Measurements from ENCODE around the gene SOS1.
"Not testable (repeated sequence)": the region's sequence is repeated elsewhere in the genome, so short reads cannot be mapped to it uniquely, and the experiment has no call there.

The SOS1 gene

DNA sequence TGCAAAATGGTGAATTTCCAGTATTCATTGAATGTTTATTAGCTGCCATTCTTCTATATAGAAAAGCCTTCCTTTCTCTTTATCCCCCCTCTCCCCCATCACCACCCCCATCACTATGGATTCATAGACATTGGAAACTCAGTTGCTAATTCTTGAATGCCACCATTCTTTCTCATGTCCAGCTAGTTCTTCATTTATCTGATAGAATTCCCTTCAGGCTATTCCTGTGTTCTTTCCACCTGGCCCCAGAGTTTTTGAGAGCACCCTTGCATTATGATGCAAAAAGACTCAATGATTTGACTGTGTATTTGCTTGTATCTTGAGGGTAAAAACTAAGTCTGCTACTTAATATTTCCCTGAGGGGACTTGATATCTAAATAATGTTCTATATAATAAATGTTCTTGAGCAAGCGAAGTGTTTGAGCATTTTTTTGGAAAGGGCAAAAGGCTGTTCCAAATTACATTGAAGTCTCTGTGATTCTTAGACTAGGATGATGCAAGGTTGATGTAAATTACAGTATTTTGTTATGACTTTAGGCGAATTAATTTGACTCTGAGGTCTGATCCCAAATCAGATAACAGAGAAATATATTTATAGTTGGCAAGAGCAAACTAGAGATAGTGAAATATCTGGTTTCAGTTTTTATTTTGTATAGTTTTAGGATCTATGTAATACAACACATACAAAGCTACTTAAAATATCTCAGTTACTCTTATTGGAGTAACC lies 18.8 kb upstream of the SOS1 start:
- DNase-seq (ENCODE audit: low read depth, low spot score) = no peak

DNA sequence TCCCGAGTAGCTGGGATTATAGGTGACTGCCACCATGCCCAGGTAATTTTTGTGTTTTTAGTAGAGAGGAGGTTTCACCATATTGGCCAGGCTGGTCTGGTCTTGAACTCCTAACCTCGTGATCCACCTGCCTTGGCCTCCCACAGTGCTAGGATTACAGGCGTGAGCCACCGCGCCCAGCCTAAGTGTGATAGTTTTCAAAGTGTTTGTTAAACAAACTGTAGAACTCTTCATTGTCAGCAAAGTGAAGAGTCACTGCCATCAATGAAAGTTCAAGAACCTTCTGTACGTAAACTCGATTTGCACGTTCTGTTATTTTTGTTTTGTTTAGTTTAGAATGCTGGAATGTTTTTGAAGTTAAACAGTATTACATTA lies 18.0 kb upstream of the SOS1 start:
- DNase-seq (ENCODE audit: low read depth, low spot score) = no peak

DNA sequence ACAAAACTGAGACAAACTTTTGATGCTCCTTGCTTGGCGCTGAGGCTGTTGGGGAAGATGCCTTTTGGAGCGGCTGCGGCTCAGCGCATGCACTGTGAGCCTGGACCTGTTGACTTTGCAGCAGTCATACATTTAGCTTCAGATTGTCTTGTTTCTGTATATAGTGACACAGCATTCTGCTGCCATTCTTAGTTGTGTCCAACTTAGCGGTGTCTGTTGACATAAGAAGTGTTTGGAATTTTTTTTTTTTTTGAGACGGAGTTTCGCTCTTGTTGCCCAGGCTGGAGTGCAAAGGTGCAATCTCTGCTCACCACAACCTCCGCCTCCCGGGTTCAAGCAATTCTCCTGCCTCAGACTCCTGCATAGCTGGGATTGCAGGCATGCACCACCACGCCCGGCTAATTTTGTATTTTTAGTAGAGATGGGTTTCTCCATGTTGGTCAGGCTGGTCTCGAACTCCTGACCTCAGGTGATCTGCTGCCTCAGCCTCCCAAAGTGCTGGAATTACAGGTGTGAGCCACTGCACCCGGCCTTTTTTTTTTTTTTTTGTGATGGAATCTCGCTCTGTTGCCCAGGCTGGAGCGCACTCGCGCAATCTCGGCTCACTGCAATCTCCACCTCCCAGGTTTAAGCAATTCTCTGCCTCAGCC lies 17.5 kb upstream of the SOS1 start:
- DNase-seq (ENCODE audit: low read depth, low spot score) = not testable (repeated sequence)

DNA sequence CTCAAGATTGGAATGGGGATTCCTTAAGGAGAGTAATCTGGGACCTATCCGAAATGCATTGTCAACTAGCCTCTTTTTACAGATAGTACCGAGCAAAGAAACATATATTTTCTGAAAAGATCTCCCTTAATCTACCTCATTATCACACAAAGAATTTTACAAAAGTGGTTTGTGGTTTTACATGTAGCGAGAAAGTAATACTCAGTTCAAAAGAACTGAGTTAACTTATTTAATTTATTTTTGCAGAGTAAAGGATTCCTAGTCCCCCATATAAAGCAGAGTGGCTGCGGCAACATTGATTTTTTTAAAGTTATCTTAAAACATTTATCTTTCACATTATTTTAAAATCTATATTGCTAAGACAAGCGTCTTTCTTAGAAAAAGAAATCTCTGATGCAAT lies 15.9 kb upstream of the SOS1 start:
- DNase-seq (ENCODE audit: low read depth, low spot score) = no peak

DNA sequence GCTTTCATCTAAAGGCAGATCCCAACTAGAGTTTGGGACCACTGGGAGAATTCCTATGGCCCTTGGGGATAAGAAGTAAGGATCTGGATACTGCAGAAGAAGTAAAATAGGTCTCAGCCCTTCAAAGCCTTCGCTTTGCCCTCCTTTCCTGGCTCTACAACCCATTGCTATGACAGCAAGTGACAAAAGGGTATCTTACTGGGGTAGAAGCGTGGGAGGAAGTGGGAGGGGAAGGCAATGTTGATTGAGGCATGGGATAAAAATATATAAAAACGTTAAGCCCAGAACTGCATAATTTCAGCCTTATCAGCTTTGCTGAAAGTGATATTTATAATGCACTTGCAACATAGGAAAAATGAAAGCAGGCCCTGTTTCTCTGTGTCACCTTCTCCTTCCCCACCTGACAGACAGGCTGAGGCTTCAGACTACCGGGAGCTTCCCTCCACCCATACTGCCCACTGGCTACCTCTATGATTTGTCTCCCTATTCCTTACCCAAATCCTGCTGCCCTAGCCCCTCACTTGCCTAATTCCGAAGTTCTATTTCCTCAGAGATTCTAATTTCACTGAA lies 14.9 kb upstream of the SOS1 start:
- no peak for DNase-seq (ENCODE audit: low read depth, low spot score)

DNA sequence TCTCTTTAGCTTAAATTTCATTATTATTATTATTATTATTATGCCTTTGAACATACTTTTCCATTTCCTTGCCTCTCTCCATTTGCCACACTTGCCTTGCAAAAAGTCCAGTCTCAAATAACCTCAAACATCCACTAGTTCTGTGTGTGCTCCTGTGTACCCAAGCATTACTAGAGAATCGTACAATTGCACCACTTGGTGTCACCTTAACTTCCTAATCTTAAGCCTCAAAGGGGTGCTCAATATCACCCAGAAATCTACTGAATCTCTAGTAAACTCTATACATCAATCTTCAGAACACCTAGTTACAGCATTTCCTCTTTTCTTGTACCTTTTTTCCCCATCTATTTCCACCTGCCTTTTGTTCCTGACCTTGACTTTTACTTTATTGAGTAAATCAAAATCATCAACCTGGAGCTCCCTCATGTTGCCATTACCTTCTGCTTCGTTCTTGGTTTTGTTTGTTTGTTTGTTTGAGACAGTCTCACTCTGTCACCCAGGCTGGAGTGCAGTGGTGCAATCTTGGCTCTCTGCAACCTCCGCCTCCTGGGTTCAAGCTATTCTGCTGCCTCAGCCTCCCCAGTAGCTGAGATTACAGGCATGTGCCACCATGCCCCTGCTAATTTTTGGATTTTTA lies 12.5 kb upstream of the SOS1 start:
- no peak for DNase-seq (ENCODE audit: low read depth, low spot score)

DNA sequence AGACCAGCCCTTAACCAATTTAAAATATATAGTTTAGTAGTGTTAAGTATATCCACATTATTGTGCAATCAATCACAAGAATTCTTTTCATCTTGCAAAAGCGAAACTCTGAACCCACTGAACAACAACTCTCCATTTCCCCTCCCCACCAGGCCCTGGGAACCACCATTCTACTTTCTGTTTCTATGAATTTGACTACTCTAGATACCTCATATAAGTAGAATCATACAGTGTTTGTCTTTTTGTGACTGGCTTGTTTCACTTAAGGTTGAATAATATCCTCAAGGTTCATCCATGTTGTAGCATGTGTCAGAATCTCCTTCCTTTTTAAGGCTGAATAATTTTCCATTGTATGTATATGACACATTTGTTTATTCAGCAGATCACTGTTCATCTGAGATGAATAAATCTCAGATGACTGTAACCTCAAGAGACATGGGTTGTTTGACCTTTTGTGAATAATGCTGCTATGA lies 8.1 kb upstream of the SOS1 start:
- DNase-seq (ENCODE audit: low read depth, low spot score) = peak; percentile 48

DNA sequence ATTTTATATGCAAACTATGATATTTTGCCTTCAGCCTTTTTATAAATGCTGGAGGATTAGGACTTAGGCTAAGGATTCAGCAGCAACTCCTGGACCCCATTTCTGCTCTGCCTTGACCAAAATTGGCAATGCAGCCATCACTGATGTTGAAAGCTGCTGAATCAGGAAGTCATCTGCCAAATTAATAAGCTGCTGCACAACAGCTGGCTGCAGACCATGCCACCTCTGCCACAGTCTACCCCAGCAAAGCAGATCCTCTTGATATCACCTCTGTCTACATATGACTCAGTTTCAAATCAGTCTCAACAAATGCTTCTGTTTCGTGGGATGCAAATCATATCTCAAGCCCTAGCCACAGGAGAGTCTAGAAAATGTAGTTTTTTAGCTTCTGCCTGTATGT lies 7.1 kb upstream of the SOS1 start:
- no peak for DNase-seq (ENCODE audit: low read depth, low spot score)

DNA sequence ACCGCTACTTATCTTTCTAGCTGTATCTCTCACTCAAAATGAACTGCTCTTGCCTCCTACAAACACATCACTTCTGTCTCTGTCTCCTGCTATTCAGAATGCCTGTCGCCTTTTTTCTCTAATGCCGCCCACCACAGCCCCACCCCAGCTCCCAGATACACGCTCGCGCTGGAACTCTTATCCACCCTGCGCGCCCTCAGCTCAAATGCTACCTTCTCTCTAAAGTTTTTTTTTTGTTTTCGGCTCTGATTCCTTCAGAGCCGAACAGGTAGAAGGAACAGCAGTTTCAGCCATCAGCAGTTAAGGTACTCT lies 3.9 kb upstream of the SOS1 start:
- no peak for DNase-seq (ENCODE audit: low read depth, low spot score)

DNA sequence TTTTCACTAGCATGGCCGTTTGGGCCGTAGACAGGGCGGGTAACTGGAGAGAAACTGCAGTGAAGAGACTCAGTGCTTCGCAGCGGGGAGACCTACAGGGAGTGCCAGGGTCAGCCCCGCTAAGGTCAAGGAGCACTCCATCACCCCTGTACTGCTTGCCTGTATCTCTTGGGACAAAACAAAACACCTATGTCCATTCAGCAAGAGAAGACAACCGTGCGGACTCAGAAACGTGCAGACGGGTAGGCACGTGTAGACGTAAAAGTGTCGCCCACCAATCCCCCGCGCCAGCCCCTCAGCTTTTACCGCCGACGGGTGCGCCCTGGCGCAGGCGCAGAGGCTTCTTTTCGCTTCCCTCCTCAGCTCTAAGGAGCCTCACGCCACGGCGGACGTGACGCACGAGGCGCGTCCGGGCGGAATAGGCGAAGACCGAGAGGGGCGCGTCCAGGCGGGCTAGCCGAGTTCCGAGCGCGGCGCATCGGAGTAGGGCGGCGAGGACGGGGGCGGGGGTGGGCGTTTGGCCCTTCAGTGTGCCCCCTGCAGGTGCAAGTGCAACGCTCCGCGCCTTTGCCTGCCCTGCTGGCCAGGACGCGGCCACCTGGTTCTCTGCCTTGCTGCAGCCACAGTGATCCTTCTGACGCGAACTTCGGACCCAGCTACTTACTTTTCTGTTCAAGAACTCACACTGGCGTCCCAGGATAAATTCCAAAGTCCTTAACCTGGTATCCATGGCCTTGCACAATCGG lies 3.3 kb upstream of the SOS1 start:
- peak; percentile 93 for DNase-seq (ENCODE audit: low read depth, low spot score)

DNA sequence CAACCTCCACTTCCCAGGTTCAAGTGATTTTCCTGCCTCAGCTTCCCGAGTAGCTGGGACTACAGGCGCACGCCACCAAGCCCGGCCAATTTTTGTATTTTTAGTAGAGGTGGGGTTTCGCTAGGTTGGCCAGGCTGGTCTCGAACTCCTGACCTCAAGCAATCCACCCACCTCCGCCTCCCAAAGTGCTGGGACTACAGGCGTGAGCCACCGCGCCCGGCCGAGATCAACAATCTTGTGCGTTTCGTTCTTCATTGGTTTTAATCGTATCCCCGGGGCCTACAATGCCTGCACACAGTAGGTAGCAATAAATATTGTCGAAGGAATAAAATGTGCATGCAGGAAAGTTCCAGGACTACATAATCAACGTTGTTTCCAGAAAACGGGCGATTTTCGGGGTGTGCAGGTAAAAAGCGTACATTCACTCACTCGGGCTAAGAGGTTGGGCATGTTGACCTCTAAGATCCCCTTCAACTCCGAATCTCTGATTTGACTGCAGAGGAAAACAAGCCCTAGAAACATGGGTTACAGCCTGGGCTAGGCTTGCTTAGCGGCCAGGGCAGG lies 2.7 kb upstream of the SOS1 start:
- no peak for DNase-seq (ENCODE audit: low read depth, low spot score)

DNA sequence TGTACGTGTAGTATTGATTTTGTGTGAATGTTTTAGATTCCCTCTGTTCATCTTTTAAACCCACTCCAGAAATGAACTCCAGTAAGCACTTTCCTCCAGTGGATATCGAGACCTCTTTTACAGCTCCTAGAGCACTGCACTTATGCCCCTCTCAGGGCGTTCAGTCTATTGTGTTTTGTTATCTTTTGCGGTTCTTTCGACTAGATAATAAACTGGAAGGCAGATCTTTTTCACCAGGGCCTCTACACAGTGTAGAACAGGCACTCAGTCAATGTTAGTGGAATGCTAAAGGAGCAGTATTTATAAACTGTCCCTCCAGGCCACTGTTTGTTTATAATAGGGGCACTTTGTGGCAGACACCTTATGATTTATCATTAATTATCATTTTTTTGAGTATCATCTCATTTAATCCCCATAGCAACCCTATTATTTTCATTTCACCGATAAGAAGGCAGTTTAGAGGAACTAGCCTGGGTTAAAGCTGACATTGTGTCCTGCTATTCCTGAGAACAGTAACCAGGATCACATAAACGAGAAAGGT lies 742 bp upstream of the SOS1 start:
- no peak for DNase-seq (ENCODE audit: low read depth, low spot score)

DNA sequence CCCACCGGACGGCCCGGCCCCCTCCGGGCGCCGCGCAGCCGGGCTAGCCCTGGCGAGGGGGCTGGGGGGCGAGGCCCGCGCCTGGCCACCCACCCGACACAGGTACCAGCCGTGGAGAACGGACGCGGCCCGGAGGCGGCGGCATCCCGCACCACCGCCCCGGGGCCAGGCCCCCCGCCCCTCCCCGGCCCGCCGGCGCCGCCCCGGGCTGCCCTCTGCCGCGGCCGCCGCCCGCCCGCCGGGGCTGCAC lies 405 bp downstream of the SOS1 start:
- no peak for DNase-seq (ENCODE audit: low read depth, low spot score)

DNA sequence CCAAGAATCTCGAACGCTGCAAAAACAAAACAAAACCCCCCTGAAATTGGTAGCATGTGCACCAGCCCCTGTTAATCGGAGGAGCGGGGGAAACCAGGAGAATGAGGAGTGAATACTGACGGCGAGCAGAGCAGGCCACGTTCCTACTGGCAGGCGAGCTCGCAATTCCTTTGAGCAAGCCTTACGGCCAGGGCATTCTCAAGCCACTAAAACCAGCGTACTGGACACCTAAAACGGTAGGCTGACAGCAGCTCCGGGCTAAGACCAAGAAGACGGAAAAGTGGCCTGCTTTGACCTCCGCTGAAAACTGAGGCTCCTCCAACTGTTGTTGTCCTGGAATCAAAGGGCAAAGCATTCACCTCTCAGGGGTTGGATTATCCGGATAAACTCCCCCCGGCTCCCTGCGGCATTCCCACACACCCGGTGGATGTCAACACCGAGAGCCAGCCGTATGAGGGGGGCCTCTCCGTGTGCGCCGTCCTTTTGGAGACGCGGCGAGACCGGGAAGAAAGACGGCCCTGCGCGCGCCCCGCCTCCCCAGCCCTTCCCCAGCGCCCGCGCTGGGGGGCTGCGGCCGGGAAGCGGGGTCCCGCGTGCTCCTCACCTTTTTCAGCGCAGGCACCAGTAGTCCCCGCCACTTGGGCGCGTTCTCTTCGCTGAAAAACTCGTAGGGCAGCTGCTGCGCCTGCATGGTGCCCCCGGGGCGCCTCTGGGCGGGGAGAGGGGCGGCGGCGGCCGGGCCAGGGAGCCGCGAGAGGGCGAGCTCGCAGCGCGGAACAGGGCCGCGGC lies 925 bp downstream of the SOS1 start:
- peak; percentile 27 for DNase-seq (ENCODE audit: low read depth, low spot score)

DNA sequence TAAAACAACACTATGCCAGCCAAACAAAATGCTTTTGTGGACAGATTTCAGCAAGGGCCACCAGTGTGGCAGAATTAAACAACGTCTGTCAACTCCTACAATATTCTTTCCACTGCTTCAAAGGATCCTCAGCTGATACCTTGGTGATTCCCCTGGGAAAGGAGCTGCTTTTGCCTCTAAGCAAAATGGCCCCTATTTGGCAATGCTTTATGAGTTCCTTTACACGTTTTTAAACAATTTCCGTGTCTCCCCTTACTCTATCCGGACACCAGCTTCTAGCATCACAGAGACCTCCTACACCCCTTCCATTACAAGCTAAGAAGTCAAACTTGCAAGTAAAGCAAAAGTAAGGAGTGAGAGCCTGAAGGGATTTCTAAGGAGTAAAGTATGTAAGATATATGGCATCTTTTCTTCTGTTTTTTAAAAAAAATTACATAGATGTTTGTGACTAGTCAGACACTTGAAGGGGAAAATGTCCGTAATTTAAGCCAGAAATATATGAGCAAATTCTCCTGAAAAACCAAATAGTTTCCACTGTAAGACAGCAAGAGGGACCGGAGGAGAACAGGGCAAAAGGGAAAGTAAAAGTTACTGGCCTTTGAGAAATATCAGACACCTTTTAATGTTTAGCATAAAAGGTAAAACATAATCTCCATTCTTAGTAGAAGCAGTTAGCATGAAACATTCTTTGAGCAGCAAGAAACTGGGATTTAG lies 1.9 kb downstream of the SOS1 start:
- no peak for DNase-seq (ENCODE audit: low read depth, low spot score)

DNA sequence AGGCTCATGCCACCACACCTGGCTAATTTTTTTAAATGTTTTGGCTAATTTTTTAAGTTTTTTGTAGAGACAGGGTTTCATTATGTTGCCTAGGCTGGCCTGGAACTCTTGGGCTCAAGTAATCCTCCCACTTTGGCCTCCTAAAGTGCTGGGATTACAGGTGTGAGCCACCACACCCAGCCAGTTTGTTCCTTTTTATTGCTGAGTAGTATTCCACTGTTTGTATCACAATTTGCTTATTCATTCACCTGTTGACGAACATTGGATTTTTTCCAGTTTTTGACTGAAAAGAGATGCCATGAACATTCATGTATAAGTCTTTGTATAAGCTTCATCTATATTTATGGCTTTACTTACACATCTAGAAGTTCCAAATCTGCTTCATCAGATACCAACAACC lies 5.3 kb downstream of the SOS1 start:
- DNase-seq (ENCODE audit: low read depth, low spot score) = no peak

DNA sequence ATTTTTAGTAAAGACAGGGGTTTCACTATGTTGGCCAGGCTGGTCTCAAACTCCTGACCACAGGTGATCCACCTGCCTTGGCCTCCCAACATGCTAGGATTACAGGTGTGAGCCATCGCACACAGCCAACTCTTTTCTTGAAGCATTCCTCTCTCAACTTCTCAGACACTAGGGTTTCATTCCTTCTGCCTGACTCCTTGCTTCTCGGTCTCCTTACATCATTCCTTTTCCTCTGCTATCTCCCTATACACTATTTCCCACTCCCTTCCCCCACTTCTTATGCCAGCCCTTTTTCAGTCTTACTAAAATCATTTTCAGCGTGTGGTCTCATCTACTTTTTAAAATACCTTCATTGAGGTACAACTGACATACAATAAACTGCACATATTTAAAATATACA lies 6.1 kb downstream of the SOS1 start:
- no peak for DNase-seq (ENCODE audit: low read depth, low spot score)

DNA sequence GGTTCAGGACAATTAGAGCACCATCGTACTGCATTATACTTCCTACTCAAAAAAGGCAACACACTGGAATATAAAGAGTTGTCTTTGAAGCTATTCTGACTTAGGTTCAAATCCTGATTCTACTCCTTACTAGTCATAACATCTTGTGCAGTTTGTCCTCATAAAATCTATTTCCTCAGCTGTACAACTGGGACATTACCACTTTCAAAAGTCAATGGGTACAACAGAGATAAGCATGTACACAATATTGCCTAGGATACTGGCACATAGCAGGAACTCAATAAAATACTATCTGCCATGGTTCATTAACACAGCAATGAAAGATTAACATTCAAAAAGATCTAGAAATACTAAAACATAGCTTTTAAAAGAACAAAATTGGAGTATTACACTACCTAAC lies 11.3 kb downstream of the SOS1 start:
- DNase-seq (ENCODE audit: low read depth, low spot score) = no peak

DNA sequence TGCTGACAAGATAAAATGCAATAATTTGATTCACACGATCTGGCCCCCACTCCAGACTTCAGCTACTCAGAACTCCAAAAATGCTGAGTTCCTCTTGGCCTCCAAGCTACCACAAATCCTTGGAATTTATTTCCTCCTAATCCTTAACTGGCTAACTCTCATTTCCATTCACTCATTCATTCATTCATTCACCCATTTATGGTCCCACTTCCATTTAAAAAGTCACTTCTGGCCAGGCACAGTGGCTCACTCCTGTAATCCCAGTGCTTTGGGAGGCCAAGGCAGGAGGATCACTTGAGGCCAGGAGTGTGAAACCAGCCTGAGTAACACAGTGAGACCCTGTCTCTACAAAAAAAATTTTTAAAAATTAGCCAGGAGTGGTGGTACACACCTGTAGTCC lies 12.5 kb downstream of the SOS1 start:
- DNase-seq (ENCODE audit: low read depth, low spot score) = no peak

DNA sequence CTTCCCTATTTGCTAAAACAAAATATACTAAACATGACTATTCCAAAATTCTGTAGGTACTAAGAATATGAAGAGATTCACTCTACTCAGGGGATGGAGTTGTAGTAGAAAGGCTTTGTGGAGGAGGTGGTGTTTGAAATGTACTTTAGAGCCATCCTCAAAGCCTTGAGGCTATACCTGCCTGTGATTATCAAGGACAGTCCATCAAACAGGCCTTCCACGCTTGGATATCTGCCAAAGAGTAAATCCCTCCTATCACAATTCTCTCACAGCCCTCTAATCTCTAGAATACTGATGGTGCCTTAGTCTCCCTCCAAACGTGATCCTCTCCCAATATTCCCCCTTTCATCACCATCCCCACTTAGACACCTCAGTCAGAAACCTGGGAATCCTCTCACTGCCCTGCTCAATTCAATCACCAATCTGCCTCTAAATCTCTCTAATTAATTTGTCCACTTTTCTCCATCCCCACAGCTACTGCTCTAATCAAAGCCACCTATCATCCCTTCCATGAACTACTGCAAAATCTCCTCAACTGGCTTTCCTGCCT lies 13.1 kb downstream of the SOS1 start:
- DNase-seq (ENCODE audit: low read depth, low spot score) = no peak
